Epithelial cell of esophagus (primary cell): ENCODE measurements around the gene KLHDC10.
"Not testable (repeated sequence)": the region's sequence is repeated elsewhere in the genome, so short reads cannot be mapped to it uniquely, and the experiment has no call there.

Experiments used
- DNase-seq: peaks from one replicate; pipeline ENCODE4 v3.0.0; 2010; ENCODE audit warnings: low read depth
- H3K4me3 ChIP-seq: 2 replicates; pipeline ENCODE4 v1.5.1; 2011; ENCODE audit warnings: mild to moderate bottlenecking, low read length, control low read depth
- TF ChIP-seq, protein P1 (sequence below): IDR thresholded peaks from 2 replicates; pipeline ENCODE4 v1.5.1; 2011; ENCODE audit warnings: low read depth, mild to moderate bottlenecking, low read length, control low read depth, inconsistent platforms; ENCODE audit not compliant: insufficient read depth; ENCODE audit errors: missing control alignments

Gene KLHDC10

GRCh38 chr7:130084037-130084875 is 13.9 kb downstream of the KLHDC10 start:
- TF ChIP-seq, protein P1, sequence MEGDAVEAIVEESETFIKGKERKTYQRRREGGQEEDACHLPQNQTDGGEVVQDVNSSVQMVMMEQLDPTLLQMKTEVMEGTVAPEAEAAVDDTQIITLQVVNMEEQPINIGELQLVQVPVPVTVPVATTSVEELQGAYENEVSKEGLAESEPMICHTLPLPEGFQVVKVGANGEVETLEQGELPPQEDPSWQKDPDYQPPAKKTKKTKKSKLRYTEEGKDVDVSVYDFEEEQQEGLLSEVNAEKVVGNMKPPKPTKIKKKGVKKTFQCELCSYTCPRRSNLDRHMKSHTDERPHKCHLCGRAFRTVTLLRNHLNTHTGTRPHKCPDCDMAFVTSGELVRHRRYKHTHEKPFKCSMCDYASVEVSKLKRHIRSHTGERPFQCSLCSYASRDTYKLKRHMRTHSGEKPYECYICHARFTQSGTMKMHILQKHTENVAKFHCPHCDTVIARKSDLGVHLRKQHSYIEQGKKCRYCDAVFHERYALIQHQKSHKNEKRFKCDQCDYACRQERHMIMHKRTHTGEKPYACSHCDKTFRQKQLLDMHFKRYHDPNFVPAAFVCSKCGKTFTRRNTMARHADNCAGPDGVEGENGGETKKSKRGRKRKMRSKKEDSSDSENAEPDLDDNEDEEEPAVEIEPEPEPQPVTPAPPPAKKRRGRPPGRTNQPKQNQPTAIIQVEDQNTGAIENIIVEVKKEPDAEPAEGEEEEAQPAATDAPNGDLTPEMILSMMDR = peak; percentile 52
- no peak overlapping the region for H3K4me3 ChIP-seq
- peak; percentile 38 for DNase-seq

DNA sequence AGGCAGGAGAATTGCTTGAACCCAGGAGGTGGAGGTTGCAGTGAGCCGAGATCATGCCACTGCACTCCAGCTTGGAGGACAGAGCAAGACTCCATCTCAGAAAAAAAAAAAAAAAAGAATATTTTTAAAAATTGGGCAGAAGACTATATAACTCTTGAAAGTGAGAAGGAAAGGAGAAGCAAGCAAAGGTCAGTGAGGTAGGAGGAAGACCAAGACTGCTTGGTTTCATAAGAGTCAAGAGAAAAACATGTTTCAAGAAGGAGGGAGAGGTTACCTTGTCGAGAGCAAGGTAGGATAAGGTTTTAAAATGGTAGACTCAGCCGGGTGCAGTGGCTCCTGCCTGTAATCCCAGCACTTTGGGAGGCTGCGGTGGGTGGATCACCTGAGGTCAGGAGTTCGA is 14.9 kb downstream of the KLHDC10 start:
- H3K4me3 ChIP-seq, DNase-seq: not testable (repeated sequence)

GRCh38 chr7:130086938-130087337 is 16.6 kb downstream of the KLHDC10 start:
- DNase-seq = no peak
- no peak overlapping the region for H3K4me3 ChIP-seq
- TF ChIP-seq, protein P1 = no peak

- TF ChIP-seq, protein P1 = no peak
- DNase-seq = no peak
Observed at GRCh38 chr7:130087364-130087763, 17.0 kb downstream of the KLHDC10 start.

GRCh38 chr7:130090745-130091532 is 20.6 kb downstream of the KLHDC10 start:
- DNase-seq = no peak
- H3K4me3 ChIP-seq = no peak overlapping the region
- TF ChIP-seq, protein P1 = no peak

More at GRCh38 chr7:130087364-130087763, 17.0 kb downstream of the KLHDC10 start:
- no peak overlapping the region for H3K4me3 ChIP-seq

DNA sequence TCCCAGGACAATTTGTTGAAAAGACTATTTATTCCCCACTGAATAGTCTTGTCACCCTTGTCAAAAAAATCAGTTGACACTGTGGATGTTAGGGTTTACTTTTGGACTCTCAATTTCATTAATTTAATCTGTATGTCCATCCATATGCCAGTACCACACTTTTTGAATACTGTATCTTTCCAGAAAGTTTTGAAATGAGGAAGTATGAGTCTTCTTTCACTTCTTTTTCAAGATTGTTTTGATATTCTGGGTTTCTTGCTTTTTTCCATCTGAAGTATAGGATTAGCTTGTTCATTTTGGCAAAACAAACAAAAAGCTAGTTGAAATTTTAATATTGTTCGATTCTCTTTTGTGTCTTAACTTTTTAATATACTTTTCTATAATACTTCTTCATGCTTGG is 21.7 kb downstream of the KLHDC10 start:
- H3K4me3 ChIP-seq = no peak overlapping the region
- TF ChIP-seq, protein P1 = no peak
- DNase-seq = no peak

GRCh38 chr7:130092598-130092997 is 22.3 kb downstream of the KLHDC10 start:
- TF ChIP-seq, protein P1 = no peak
- no peak for DNase-seq
- no peak overlapping the region for H3K4me3 ChIP-seq
